ENCODE measurements around the gene C1QTNF7.

GRCh38 chr4:15390494-15390893 is 37.3 kb upstream of the C1QTNF7 start:
- TF ChIP-seq EZH2 (IDR thresholded peaks at IDR 0.05; ENCODE audit: low read length, unreplicated experiment): no peak
- no peak for TF ChIP-seq CTCF (conservative IDR thresholded peaks at IDR 0.05; ENCODE audit: low read depth, low read length)
- TF ChIP-seq EZH2phosphoT487 (IDR thresholded peaks at IDR 0.05; ENCODE audit: borderline replicate concordance, low read length): no peak

Measured in PC-3 (cell line).